D341Med (cell line): ENCODE measurements around the gene GALNT16.

Experiments
- DNase-seq: peaks from one replicate; pipeline ENCODE4 v3.0.0; 2012; ENCODE audit warnings: low spot score

The GALNT16 gene

GRCh38 chr14:69317102-69317755, 57.3 kb downstream of the GALNT16 start:
- DNase-seq = no peak

- DNase-seq = no peak
Measured at GRCh38 chr14:69317780-69318179, 57.8 kb downstream of the GALNT16 start.

- DNase-seq = no peak
Measured at GRCh38 chr14:69318241-69318640, 58.3 kb downstream of the GALNT16 start.

- DNase-seq = no peak
Measured at GRCh38 chr14:69318901-69319475, 59.0 kb downstream of the GALNT16 start.

- DNase-seq = no peak
Measured at GRCh38 chr14:69319911-69320310, 60.0 kb downstream of the GALNT16 start.

GRCh38 chr14:69320581-69321365, 60.8 kb downstream of the GALNT16 start:
- DNase-seq = no peak

GRCh38 chr14:69321601-69322330, 61.8 kb downstream of the GALNT16 start:
- no peak for DNase-seq

GRCh38 chr14:69323266-69323998, 63.5 kb downstream of the GALNT16 start:
- no peak for DNase-seq

GRCh38 chr14:69323999-69324282, 64.0 kb downstream of the GALNT16 start:
- DNase-seq = no peak

- no peak for DNase-seq
Measured at GRCh38 chr14:69324341-69324931, 64.5 kb downstream of the GALNT16 start.

- no peak for DNase-seq
Measured at GRCh38 chr14:69325086-69325485, 65.1 kb downstream of the GALNT16 start.

GRCh38 chr14:69325646-69326265, 65.8 kb downstream of the GALNT16 start:
- no peak for DNase-seq

GRCh38 chr14:69326611-69327010, 66.7 kb downstream of the GALNT16 start:
- DNase-seq = no peak

- no peak for DNase-seq
Measured at GRCh38 chr14:69327507-69327906, 67.5 kb downstream of the GALNT16 start.

- DNase-seq = peak; percentile 64
Measured at GRCh38 chr14:69328317-69328716, 68.4 kb downstream of the GALNT16 start.

GRCh38 chr14:69328765-69329164, 68.8 kb downstream of the GALNT16 start:
- DNase-seq = peak; percentile 60

- DNase-seq = no peak
Measured at GRCh38 chr14:69331206-69331605, 71.2 kb downstream of the GALNT16 start.

GRCh38 chr14:69332782-69333395, 72.9 kb downstream of the GALNT16 start:
- no peak for DNase-seq

- no peak for DNase-seq
Measured at GRCh38 chr14:69333791-69334337, 73.9 kb downstream of the GALNT16 start.

GRCh38 chr14:69334576-69334975, 74.6 kb downstream of the GALNT16 start:
- DNase-seq = no peak
